H9 (cell line): ENCODE data around the gene TSPAN9. TPM values are rescaled to one million over a fixed set of nuclear protein-coding genes. Genes with fewer than 3 reads are reported as not detected.

Experiments used
- DNase-seq: peaks from one replicate; pipeline ENCODE4 v3.0.0-alpha.2; 2017
- H2AFZ ChIP-seq: one replicate; pipeline ENCODE4 v1.6.1; 2013; ENCODE audit warnings: mild to moderate bottlenecking, low read length, control low read depth, moderate library complexity
- H2AK5ac ChIP-seq: 2 replicates; pipeline ENCODE4 v1.6.1; 2013; ENCODE audit warnings: low read length, control low read depth, mixed read lengths; ENCODE audit not compliant: insufficient read length
- H2BK120ac ChIP-seq: one replicate; pipeline ENCODE4 v1.6.1; 2013; ENCODE audit warnings: low read depth, mild to moderate bottlenecking, low read length, control low read depth, inconsistent platforms; ENCODE audit not compliant: poor library complexity, severe bottlenecking
- H2BK12ac ChIP-seq: 2 replicates; pipeline ENCODE4 v1.6.1; 2013; ENCODE audit warnings: low read length, control low read depth, mixed read lengths, low read depth; ENCODE audit not compliant: insufficient read length
- H2BK15ac ChIP-seq: 2 replicates; pipeline ENCODE4 v1.6.1; 2013; ENCODE audit warnings: low read depth, low read length, control low read depth
- H2BK20ac ChIP-seq: one replicate; pipeline ENCODE4 v1.6.1; 2013; ENCODE audit warnings: low read depth, mild to moderate bottlenecking, low read length, control low read depth, inconsistent platforms; ENCODE audit not compliant: poor library complexity, severe bottlenecking
- H2BK5ac ChIP-seq: 2 replicates; pipeline ENCODE4 v1.6.1; 2013; ENCODE audit warnings: low read length, control low read depth, mixed read lengths; ENCODE audit not compliant: insufficient read length
- H3K14ac ChIP-seq: 2 replicates; pipeline ENCODE4 v1.6.1; 2013; ENCODE audit warnings: low read length, control low read depth; ENCODE audit not compliant: insufficient read depth
- H3K18ac ChIP-seq: 2 replicates; pipeline ENCODE4 v1.6.1; 2013; ENCODE audit warnings: low read depth, mild to moderate bottlenecking, mixed read lengths, low read length, control low read depth; ENCODE audit not compliant: insufficient read length
- H3K23ac ChIP-seq: 2 replicates; pipeline ENCODE4 v1.6.1; 2013; ENCODE audit warnings: low read length, control low read depth, mixed read lengths, low read depth; ENCODE audit not compliant: insufficient read length
- H3K23me2 ChIP-seq: 2 replicates; pipeline ENCODE4 v1.6.1; 2013; ENCODE audit warnings: low read depth, mild to moderate bottlenecking, mixed read lengths, low read length, control low read depth; ENCODE audit not compliant: insufficient read length, poor library complexity, severe bottlenecking
- H3K27ac ChIP-seq: 2 replicates; pipeline ENCODE4 v1.5.1; 2013; ENCODE audit warnings: low read length, control low read depth, mixed read lengths, low read depth; ENCODE audit not compliant: insufficient read length
- H3K27me3 ChIP-seq: 2 replicates; pipeline ENCODE4 v1.6.1; 2013; ENCODE audit warnings: low read length, control low read depth, inconsistent platforms; ENCODE audit not compliant: insufficient read depth
- H3K4ac ChIP-seq: 2 replicates; pipeline ENCODE4 v1.6.1; 2013; ENCODE audit warnings: low read depth, mild to moderate bottlenecking, control low read depth, inconsistent platforms, low read length, moderate library complexity
- H3K4me1 ChIP-seq: 2 replicates; pipeline ENCODE4 v1.6.1; 2013; ENCODE audit warnings: low read length, control low read depth, inconsistent platforms; ENCODE audit not compliant: insufficient read depth
- H3K4me2 ChIP-seq: 2 replicates; pipeline ENCODE4 v1.6.1; 2013; ENCODE audit warnings: low read length, control low read depth, mixed read lengths; ENCODE audit not compliant: insufficient read length, insufficient read depth
- H3K56ac ChIP-seq: 2 replicates; pipeline ENCODE4 v1.6.1; 2013; ENCODE audit warnings: low read depth, mild to moderate bottlenecking, mixed read lengths, low read length, control low read depth; ENCODE audit not compliant: insufficient read length
- H3K79me1 ChIP-seq: 2 replicates; pipeline ENCODE4 v1.6.1; 2013; ENCODE audit warnings: low read depth, mild to moderate bottlenecking, moderate library complexity, low read length, control low read depth, inconsistent platforms; ENCODE audit not compliant: insufficient read depth, poor library complexity, severe bottlenecking
- H3K79me2 ChIP-seq: 2 replicates; pipeline ENCODE4 v1.6.1; 2013; ENCODE audit warnings: low read length, control low read depth, inconsistent platforms; ENCODE audit not compliant: insufficient read depth
- H3K9ac ChIP-seq: 2 replicates; pipeline ENCODE4 v1.6.1; 2013; ENCODE audit warnings: low read length, control low read depth, mixed read lengths; ENCODE audit not compliant: insufficient read length; ENCODE audit errors: extremely low read depth
- H3K9me3 ChIP-seq: one replicate; pipeline ENCODE4 v1.6.1; 2013; ENCODE audit warnings: low read depth, low read length, inconsistent platforms; ENCODE audit not compliant: control insufficient read depth
- H3T11ph ChIP-seq: one replicate; pipeline ENCODE4 v1.6.1; 2013; ENCODE audit warnings: mild to moderate bottlenecking, low read length, control low read depth, inconsistent platforms
- H4K20me1 ChIP-seq: one replicate; pipeline ENCODE4 v1.6.1; 2013; ENCODE audit not compliant: control insufficient read depth, insufficient read length, insufficient read depth
- H4K5ac ChIP-seq: 2 replicates; pipeline ENCODE4 v1.6.1; 2013; ENCODE audit warnings: low read depth, mild to moderate bottlenecking, mixed read lengths, low read length, control low read depth; ENCODE audit not compliant: insufficient read length
- H4K8ac ChIP-seq: replicated peaks from 2 replicates; pipeline ENCODE4 v1.6.1; 2013; ENCODE audit warnings: low read length, control low read depth, mixed read lengths, low read depth; ENCODE audit not compliant: insufficient read length
- H4K91ac ChIP-seq: 2 replicates; pipeline ENCODE4 v1.6.1; 2013; ENCODE audit warnings: low read depth, mild to moderate bottlenecking, moderate library complexity, mixed read lengths, low read length, control low read depth; ENCODE audit not compliant: insufficient read length
- H3K27ac Mint-ChIP-seq, 3 experiments: 2 replicates in 2 of 3; 3 replicates in 1 of 3; pipeline ENCODE4 v1.8.0; 2020 to 2021; ENCODE audit warnings: mixed read lengths in 3 of 3, mild to moderate bottlenecking in 1 of 3, moderate library complexity in 1 of 3
- H3K27me3 Mint-ChIP-seq: 2 replicates; pipeline ENCODE4 v1.8.0; 2021; ENCODE audit warnings: low read depth, mild to moderate bottlenecking, moderate library complexity, mixed read lengths
- H3K36me3 Mint-ChIP-seq, 3 experiments: 2 replicates in 2 of 3; 3 replicates in 1 of 3; pipeline ENCODE4 v1.8.0; 2020 to 2021; ENCODE audit warnings: low read depth in 3 of 3, mixed read lengths in 3 of 3; ENCODE audit not compliant: insufficient read depth in 1 of 3
- H3K4me1 Mint-ChIP-seq, 2 experiments: 2 replicates each; pipeline ENCODE4 v1.8.0; 2020; ENCODE audit warnings: mixed read lengths in 2 of 2
- H3K4me3 Mint-ChIP-seq, 2 experiments: 2 replicates in 1 of 2; 3 replicates in 1 of 2; pipeline ENCODE4 v1.8.0; 2020 to 2021; ENCODE audit warnings: mild to moderate bottlenecking in 2 of 2, mixed read lengths in 2 of 2, moderate library complexity in 1 of 2
- H3K9me3 Mint-ChIP-seq, 2 experiments: 2 replicates in 1 of 2; 3 replicates in 1 of 2; pipeline ENCODE4 v1.8.0; 2020; ENCODE audit warnings: mild to moderate bottlenecking in 2 of 2, mixed read lengths in 2 of 2, moderate library complexity in 1 of 2
- WGBS: extraction: QIAGEN DNeasy Blood & Tissue Kit; methylation state at CpG from one replicate; pipeline ENCODE4 v1.1.7; 2013; ENCODE audit warnings: missing lambda C conversion rate, low lambda C conversion rate, mixed read lengths; ENCODE audit not compliant: insufficient read length; ENCODE audit errors: extremely low coverage; 5-methylcytosine and 5-hydroxymethylcytosine counted together
- total RNA-seq: library from RNA; stranded (reverse); gene quantifications from 2 replicates; pipeline ENCODE4 v1.2.1, GENCODE V29; 2021
- TF ChIP-seq, protein P1 (sequence below): fragments of 200-600 bp; sonication (generic); conservative IDR thresholded peaks from 3 replicates; pipeline ENCODE4 v1.8.0; 2021; ENCODE audit warnings: antibody characterized with exemption, mild to moderate bottlenecking

The TSPAN9 gene
- total RNA-seq, 1 experiment from 2014 or later: 19.0 TPM

DNA sequence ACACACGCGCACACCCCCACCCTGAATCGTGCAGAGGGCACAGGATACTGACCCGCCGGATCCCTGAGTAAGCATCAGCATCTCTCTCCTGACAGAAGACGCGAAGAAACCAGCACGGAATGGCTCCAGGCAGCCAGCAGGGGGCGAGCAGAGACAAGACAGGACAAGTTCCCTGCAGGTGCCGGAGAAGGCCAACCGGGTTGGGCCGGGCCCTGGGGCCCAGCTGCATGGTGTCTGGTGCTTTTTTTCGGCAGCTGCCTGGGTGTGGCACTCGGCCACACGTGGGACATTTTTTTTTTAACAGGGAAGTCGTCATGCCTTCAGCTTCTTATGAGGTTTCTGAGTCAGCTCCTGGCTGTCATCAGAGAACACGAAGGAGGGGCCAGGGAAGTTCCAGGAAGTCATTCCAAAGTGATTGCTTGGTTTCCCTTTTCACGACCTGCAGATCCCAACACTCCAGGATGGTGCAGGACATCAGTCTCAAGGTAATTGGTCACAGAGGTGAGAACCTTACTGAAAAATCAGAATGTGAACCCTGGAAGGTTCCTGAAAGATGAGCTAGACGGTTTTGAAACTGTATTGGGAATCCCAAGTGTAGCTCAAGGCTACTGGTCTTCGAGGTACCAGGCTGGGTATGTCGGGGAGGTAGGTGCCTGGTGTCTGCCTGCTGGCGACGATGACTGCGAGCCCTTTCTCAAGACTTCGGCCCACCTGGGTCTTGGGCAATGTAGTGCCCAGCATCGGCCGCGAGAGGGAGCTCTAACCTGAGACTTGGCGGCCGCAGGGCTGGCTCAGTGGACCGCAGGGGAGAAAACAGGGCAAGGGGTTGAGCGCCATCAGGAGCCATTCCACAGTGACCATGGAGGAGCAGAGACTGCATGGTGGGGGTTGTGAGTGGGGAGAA is 223.0 kb downstream of the TSPAN9 start:
- H3K27me3 ChIP-seq: no peaks in the 10 kb centered on the region; the same call in 1 of the 2 replicates
- no peak overlapping the region for H2BK15ac ChIP-seq
- Mint-ChIP-seq H3K27me3 (peaks cover 23% of the 10 kb centered on the region), H3K4me1 (peaks cover 12 to 23% of the 10 kb centered on the region in 2 experiments), H3K27ac (peak overlapping the region in 2 of 3 experiments; percentile 33 to 75; a peak in 2 of 7 replicates), H3K36me3 (no peaks in the 10 kb centered on the region; a peak in 1 of 7 replicates), H3K4me3 (peak overlapping the region; percentile 49 to 60; a peak in 4 of 5 replicates), H3K9me3 (no peaks in the 10 kb centered on the region)
- H3T11ph ChIP-seq: no peak overlapping the region
- peak; percentile 97 for DNase-seq
- H4K91ac ChIP-seq: no peak overlapping the region
- no peak overlapping the region for H2AFZ ChIP-seq
- no peak overlapping the region for H3K9ac ChIP-seq
- no peaks in the 10 kb centered on the region for H3K23me2 ChIP-seq
- no peaks in the 10 kb centered on the region for H3K9me3 ChIP-seq
- H2AK5ac ChIP-seq: no peak overlapping the region
- H4K5ac ChIP-seq: no peak overlapping the region
- H2BK20ac ChIP-seq: no peak overlapping the region
- no peak overlapping the region for H4K8ac ChIP-seq
- H2BK5ac ChIP-seq: no peak overlapping the region
- no peak overlapping the region for H3K14ac ChIP-seq
- H3K4ac ChIP-seq: no peak overlapping the region
- no peaks in the 10 kb centered on the region for H4K20me1 ChIP-seq
- H2BK12ac ChIP-seq: no peak overlapping the region
- no peak overlapping the region for H2BK120ac ChIP-seq
- no peak overlapping the region for H3K23ac ChIP-seq
- WGBS: no CpG with 5 or more reads among the region's 32 CpGs
- H3K27ac ChIP-seq: no peak overlapping the region
- H3K18ac ChIP-seq: no peak overlapping the region
- H3K56ac ChIP-seq: no peak overlapping the region
- no peaks in the 10 kb centered on the region for H3K4me1 ChIP-seq
- TF ChIP-seq, protein P1, sequence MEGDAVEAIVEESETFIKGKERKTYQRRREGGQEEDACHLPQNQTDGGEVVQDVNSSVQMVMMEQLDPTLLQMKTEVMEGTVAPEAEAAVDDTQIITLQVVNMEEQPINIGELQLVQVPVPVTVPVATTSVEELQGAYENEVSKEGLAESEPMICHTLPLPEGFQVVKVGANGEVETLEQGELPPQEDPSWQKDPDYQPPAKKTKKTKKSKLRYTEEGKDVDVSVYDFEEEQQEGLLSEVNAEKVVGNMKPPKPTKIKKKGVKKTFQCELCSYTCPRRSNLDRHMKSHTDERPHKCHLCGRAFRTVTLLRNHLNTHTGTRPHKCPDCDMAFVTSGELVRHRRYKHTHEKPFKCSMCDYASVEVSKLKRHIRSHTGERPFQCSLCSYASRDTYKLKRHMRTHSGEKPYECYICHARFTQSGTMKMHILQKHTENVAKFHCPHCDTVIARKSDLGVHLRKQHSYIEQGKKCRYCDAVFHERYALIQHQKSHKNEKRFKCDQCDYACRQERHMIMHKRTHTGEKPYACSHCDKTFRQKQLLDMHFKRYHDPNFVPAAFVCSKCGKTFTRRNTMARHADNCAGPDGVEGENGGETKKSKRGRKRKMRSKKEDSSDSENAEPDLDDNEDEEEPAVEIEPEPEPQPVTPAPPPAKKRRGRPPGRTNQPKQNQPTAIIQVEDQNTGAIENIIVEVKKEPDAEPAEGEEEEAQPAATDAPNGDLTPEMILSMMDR: peak; percentile 94
- peak overlapping the region; percentile 20 for H3K4me2 ChIP-seq
- no peaks in the 10 kb centered on the region for H3K79me1 ChIP-seq
- no peaks in the 10 kb centered on the region for H3K79me2 ChIP-seq
